Mesangial cell (primary cell): ENCODE data around the gene SPATA31D3. TPM values are rescaled to one million over a fixed set of nuclear protein-coding genes. Genes with fewer than 3 reads are reported as not detected.

ENCODE experiments used
- total RNA-seq: library from RNA; depleted of rRNA; stranded (reverse); fragments of >200 nt; gene quantifications from 2 replicates; pipeline ENCODE4 v1.2.3, GENCODE V29; 2015

The SPATA31D3 gene
- not detected in 2 replicates for total RNA-seq

DNA sequence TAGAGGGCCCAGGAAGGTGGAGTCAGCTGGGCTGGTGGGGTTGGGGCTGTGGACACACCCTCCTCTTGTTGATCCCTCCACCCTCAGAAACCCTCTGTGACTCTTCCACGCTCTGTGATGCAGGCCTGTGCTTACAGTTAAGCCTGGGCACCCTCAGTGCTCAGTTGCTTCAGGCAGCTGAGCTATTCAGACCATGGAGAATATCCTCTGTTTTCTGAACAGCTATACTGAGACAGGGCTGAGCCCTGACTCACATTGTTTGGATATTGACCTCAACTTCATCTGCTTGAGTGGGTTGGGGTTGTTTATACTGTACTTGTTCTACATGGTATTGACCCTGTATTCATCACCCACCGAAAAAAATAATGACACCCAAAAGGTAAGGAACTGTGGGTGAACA is at the start of gene SPATA31D3:
SPATA31D3 (plus strand) TSS at position 108 of the 400 bp plus-strand sequence; CDS start at position 194, 86 bp downstream.

DNA sequence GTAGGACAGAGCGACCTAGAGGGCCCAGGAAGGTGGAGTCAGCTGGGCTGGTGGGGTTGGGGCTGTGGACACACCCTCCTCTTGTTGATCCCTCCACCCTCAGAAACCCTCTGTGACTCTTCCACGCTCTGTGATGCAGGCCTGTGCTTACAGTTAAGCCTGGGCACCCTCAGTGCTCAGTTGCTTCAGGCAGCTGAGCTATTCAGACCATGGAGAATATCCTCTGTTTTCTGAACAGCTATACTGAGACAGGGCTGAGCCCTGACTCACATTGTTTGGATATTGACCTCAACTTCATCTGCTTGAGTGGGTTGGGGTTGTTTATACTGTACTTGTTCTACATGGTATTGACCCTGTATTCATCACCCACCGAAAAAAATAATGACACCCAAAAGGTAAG is 15.0 kb upstream of the SPATA31D3 start, which contains the start of gene SPATA31D4:
SPATA31D4 (plus strand) TSS at position 124 of the 400 bp plus-strand sequence; CDS start at position 210, 86 bp downstream.

DNA sequence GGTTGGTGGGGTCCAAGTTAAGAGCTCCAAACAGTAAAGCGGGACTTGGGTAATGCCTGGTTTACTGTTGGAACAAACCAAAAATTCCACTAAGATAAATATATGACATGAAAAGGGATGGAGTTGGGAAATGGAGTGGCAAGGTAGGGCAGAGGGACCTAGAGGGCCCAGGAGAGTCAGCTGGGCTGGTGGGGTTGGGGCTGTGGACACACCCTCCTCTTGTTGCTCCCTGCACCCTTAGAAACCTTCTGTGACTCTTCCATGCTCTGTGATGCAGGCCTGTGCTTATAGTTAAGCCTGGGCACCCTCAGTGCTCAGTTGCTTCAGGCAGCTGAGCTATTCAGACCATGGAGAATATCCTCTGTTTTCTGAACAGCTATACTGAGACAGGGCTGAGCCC is 45.2 kb downstream of the SPATA31D3 start, which contains the start of gene SPATA31D1:
SPATA31D1 (plus strand) TSS at position 301 of the 400 bp plus-strand sequence; CDS start at position 348, 47 bp downstream.

Other genes starting within 250 kb of the SPATA31D3 start
- gene SPATA31D4, start 15.1 kb upstream of the SPATA31D3 start, total RNA-seq, result not detected in 2 replicates
- gene SPATA31D1, start 45.3 kb downstream of the SPATA31D3 start, total RNA-seq, result not detected in 2 replicates